OCI-LY3 (cell line): Measurements from ENCODE around the gene KCTD5.

ENCODE experiments used
- H2AFZ ChIP-seq: fragments of 200-600, 300-600 bp; shearing (Covaris generic); 2 replicates; pipeline ENCODE4 v1.6.0; 2014; ENCODE audit warnings: antibody characterized with exemption, low read depth, low read length
- H3K27ac ChIP-seq: fragments of 200-600, 300-600 bp; sonication (generic); 2 replicates; pipeline ENCODE4 v1.5.1; 2014; ENCODE audit warnings: mild to moderate bottlenecking, low read length, moderate library complexity, mixed read lengths
- H3K27me3 ChIP-seq: fragments of 200-600, 300-600 bp; sonication (generic); 2 replicates; pipeline ENCODE4 v1.6.1; 2014; ENCODE audit warnings: low read depth, low read length, mixed read lengths
- H3K36me3 ChIP-seq: fragments of 200-600, 300-600 bp; sonication (generic); replicated peaks from 2 replicates; pipeline ENCODE3; 2014; ENCODE audit warnings: low read depth, low read length, mixed read lengths
- H3K4me1 ChIP-seq: fragments of 300-600, 200-600 bp; sonication (generic); 2 replicates; pipeline ENCODE4 v1.6.1; 2014; ENCODE audit warnings: low read length, mixed read lengths
- H3K4me2 ChIP-seq: fragments of 200-600, 300-600 bp; sonication (generic); 2 replicates; pipeline ENCODE4 v1.6.1; 2014; ENCODE audit warnings: low read length, mixed read lengths
- H3K4me3 ChIP-seq: fragments of 300-600, 200-600 bp; sonication (generic); 2 replicates; pipeline ENCODE4 v1.5.1; 2014; ENCODE audit warnings: antibody characterized with exemption, mild to moderate bottlenecking, low read length, moderate library complexity
- H3K79me2 ChIP-seq: fragments of 300-600, 200-600 bp; shearing (Covaris generic); 2 replicates; pipeline ENCODE4 v1.6.1; 2014; ENCODE audit warnings: mild to moderate bottlenecking, low read length, mixed read lengths
- H3K9ac ChIP-seq: fragments of 300-600, 200-600 bp; shearing (Covaris generic); 2 replicates; pipeline ENCODE4 v1.6.0; 2014; ENCODE audit warnings: mild to moderate bottlenecking, low read length, moderate library complexity
- H3K9me3 ChIP-seq: fragments of 200-600, 300-600 bp; shearing (Covaris generic); 2 replicates; pipeline ENCODE4 v1.6.1; 2014; ENCODE audit warnings: low read length, mixed read lengths; ENCODE audit not compliant: insufficient read depth
- H4K20me1 ChIP-seq: fragments of 200-600, 300-600 bp; sonication (generic); 2 replicates; pipeline ENCODE4 v1.6.1; 2016; ENCODE audit warnings: low read length, mixed read lengths; ENCODE audit not compliant: insufficient read depth
- EZH2phosphoT487 ChIP-seq: fragments of 200-600 bp; shearing (Covaris generic); IDR thresholded peaks from 2 replicates; pipeline ENCODE4 v1.6.1; 2018; ENCODE audit warnings: antibody characterized with exemption, mixed run types, low read depth
- TF ChIP-seq, protein P1 (sequence below): fragments of 200-600, 300-600 bp; sonication (generic); IDR thresholded peaks from 2 replicates; pipeline ENCODE4 v1.5.1; 2014; ENCODE audit warnings: antibody characterized with exemption, low read length, low read depth

The KCTD5 gene

DNA sequence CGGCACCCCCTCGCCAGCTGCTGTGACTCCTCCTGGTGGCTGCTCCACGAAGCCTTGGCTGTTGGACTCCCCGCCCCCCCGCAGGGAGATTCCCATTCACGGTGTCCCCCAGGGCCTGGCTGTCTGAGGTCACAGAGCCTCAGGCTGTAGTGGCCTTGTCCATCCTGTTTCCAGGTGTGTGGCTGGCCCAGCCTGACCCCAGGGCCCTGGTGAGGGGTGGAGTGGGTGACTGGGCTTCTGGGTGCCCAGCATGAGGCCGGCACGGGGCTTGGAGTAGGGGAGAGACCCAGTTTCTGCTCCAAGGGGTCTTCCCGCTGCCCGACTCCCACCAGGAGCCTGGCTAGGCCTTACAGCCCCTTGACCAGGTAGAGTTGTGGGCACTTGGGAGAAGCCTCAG lies 27.3 kb downstream of the KCTD5 start:
- peaks cover 19% of the 10 kb centered on the region for H3K36me3 ChIP-seq
- TF ChIP-seq, protein P1, sequence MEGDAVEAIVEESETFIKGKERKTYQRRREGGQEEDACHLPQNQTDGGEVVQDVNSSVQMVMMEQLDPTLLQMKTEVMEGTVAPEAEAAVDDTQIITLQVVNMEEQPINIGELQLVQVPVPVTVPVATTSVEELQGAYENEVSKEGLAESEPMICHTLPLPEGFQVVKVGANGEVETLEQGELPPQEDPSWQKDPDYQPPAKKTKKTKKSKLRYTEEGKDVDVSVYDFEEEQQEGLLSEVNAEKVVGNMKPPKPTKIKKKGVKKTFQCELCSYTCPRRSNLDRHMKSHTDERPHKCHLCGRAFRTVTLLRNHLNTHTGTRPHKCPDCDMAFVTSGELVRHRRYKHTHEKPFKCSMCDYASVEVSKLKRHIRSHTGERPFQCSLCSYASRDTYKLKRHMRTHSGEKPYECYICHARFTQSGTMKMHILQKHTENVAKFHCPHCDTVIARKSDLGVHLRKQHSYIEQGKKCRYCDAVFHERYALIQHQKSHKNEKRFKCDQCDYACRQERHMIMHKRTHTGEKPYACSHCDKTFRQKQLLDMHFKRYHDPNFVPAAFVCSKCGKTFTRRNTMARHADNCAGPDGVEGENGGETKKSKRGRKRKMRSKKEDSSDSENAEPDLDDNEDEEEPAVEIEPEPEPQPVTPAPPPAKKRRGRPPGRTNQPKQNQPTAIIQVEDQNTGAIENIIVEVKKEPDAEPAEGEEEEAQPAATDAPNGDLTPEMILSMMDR = no peak
- TF ChIP-seq EZH2phosphoT487 = no peak
- H3K27me3 ChIP-seq = no peaks in the 10 kb centered on the region
- H3K79me2 ChIP-seq = no peaks in the 10 kb centered on the region
- peaks cover 9% of the 10 kb centered on the region for H4K20me1 ChIP-seq
- no peak overlapping the region for H2AFZ ChIP-seq
- no peak overlapping the region for H3K4me3 ChIP-seq
- no peaks in the 10 kb centered on the region for H3K4me1 ChIP-seq
- no peak overlapping the region for H3K9ac ChIP-seq
- no peak overlapping the region for H3K27ac ChIP-seq
- no peaks in the 10 kb centered on the region for H3K9me3 ChIP-seq
- no peak overlapping the region for H3K4me2 ChIP-seq

DNA sequence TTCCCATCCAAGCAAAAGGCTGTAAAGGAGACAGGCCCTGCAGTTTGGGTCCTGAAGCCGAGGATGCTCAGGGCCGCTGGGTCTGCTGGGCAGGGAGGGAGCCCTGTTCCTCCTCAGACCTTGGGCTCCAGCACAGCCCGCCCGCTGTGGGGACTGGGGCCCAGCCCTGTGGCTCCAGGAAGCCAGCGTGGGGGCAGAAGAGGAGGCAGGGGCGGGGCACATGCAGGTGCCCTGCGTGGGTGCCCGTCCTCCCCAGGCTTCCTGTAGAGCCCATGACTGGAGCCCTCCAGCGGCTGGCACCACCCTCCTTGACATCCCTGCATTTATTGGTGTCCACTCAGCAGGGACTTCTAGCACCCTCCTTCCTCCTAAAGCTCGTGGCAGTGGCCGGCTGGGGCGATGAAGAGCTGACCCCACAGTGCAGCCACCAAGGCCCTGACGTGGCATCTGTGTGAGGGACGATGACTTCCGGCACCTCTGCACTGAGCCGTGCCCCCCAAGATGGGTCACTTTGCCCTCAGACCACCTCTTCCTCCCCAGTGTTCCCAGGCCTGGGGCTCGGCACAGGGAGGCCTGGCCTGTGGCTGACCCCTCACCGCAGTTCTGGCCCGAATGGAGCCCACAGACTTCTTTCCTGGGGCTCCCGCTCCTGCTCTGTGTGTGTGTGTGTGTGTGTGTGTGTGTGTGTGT lies 27.8 kb downstream of the KCTD5 start:
- Histone ChIP-seq H4K20me1 (peaks cover 9% of the 10 kb centered on the region), H3K9me3 (no peaks in the 10 kb centered on the region), H3K27ac (no peak overlapping the region), H3K4me1 (no peaks in the 10 kb centered on the region), H3K36me3 (peaks cover 19% of the 10 kb centered on the region), H2AFZ (no peak overlapping the region), H3K27me3 (no peaks in the 10 kb centered on the region), H3K4me2 (no peak overlapping the region), H3K79me2 (no peaks in the 10 kb centered on the region), H3K9ac (no peak overlapping the region), H3K4me3 (no peak overlapping the region)
- no peak for TF ChIP-seq EZH2phosphoT487
- TF ChIP-seq, protein P1 = no peak

DNA sequence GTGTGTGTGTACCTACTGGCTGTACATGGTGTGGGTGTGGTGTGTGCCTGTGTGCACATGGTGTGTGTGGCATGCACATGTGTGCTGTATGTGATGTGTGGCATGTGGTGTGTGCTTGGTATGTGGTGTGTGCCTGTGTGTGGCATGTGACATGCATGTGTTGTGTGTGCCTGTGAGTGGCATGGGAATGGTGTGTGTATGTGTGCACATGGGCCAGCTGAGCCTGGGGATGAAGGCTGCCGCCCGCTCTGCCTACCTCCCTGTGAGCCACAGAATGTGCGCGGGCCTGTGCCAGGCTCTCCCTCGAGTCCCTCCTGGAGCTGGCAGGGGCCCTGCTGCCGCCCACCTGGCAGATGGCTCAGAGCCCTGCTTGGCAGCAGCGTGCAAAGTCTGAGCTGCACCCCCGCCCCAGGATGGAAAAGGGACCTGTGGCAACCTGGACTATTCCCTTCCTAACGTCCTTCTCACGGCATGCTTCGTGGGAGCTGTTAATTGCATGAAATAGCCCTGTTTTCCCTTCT lies 28.4 kb downstream of the KCTD5 start:
- Histone ChIP-seq H3K4me1 (no peaks in the 10 kb centered on the region), H3K36me3 (peaks cover 19% of the 10 kb centered on the region), H4K20me1 (peaks cover 9% of the 10 kb centered on the region), H3K9me3 (no peaks in the 10 kb centered on the region), H3K9ac (no peak overlapping the region), H3K27ac (no peak overlapping the region), H3K4me2 (no peak overlapping the region), H3K4me3 (no peak overlapping the region), H3K79me2 (no peaks in the 10 kb centered on the region), H3K27me3 (no peaks in the 10 kb centered on the region), H2AFZ (no peak overlapping the region)
- no peak for TF ChIP-seq EZH2phosphoT487
- TF ChIP-seq, protein P1 = no peak

DNA sequence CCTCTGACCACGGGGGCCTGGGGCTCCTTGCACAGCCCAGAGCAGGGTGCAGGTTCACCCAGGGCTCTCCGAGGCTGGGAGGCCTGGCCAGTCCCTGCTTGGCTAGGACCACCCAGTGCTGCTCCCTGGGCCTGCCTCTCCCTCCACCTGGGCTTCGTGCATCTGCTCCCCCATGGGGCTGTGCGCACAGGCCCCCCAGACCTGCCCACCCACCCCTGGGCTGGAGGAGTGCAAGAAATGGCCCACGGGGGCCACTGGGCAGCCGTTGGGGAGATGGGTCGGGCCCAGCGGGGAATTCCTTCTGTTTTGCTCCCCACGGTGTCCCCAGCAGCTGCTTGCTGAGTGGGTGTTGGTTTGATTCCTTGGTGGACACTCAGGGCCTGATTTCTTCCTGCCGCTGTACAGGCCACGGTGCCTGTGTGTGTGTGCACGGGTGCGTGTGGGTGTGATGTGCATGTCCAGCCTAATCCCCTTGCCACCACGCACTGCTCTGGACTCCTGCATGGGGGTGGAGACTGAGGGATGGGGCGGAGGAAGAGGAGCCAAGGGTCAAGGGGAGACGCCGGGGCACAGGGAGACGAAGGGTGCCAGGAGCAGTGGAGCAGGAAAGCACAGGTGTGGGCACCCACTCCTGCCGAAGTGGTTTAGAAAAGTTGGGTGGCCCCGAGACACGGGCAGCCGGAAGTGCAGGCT lies 29.2 kb downstream of the KCTD5 start:
- no peaks in the 10 kb centered on the region for H3K27me3 ChIP-seq
- H2AFZ ChIP-seq = no peak overlapping the region
- no peaks in the 10 kb centered on the region for H3K4me1 ChIP-seq
- H3K4me3 ChIP-seq = no peak overlapping the region
- H3K27ac ChIP-seq = no peak overlapping the region
- TF ChIP-seq, protein P1 = no peak
- no peak for TF ChIP-seq EZH2phosphoT487
- no peak overlapping the region for H3K4me2 ChIP-seq
- H3K36me3 ChIP-seq = peaks cover 15% of the 10 kb centered on the region
- peaks cover 9% of the 10 kb centered on the region for H4K20me1 ChIP-seq
- no peaks in the 10 kb centered on the region for H3K79me2 ChIP-seq
- H3K9me3 ChIP-seq = no peaks in the 10 kb centered on the region
- no peak overlapping the region for H3K9ac ChIP-seq
